ENCODE measurements around the gene AVPR2.

DNA sequence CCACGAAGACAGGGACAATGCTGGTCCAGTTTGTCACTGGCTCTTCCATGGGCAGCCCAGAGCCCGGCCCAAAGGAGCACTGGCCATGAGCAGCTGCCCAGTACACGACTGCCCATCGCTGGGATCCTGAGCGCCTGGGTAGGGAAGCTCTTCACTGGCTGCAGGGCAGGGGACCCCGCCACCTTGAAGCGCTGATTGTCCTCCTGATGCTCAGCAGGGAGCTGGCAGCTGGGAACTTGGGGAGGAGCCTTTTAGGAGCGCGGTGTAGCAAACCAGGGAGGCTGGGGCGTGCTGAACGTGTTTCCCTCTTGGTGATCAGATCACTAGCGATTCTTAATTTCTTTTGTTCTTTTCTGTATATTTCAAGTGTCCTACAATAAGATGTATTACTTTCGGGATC, 20.3 kb upstream of the AVPR2 start:
- TF ChIP-seq, protein P1, sequence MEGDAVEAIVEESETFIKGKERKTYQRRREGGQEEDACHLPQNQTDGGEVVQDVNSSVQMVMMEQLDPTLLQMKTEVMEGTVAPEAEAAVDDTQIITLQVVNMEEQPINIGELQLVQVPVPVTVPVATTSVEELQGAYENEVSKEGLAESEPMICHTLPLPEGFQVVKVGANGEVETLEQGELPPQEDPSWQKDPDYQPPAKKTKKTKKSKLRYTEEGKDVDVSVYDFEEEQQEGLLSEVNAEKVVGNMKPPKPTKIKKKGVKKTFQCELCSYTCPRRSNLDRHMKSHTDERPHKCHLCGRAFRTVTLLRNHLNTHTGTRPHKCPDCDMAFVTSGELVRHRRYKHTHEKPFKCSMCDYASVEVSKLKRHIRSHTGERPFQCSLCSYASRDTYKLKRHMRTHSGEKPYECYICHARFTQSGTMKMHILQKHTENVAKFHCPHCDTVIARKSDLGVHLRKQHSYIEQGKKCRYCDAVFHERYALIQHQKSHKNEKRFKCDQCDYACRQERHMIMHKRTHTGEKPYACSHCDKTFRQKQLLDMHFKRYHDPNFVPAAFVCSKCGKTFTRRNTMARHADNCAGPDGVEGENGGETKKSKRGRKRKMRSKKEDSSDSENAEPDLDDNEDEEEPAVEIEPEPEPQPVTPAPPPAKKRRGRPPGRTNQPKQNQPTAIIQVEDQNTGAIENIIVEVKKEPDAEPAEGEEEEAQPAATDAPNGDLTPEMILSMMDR (IDR thresholded peaks at IDR 0.05; ENCODE audit: borderline replicate concordance, extremely low read depth, low read length, poor library complexity, severe bottlenecking): no peak
- no peak for TF ChIP-seq EZH2 (IDR thresholded peaks at IDR 0.05; ENCODE audit: borderline replicate concordance, low read depth, low read length, severe bottlenecking)

Measured in DND-41 (cell line).